PC-9 (cell line): ENCODE measurements around the gene NBEA. TPM values are rescaled to one million over a fixed set of nuclear protein-coding genes. Genes with fewer than 3 reads are reported as not detected.

ENCODE experiments used
- BruUV-seq: library from RNA; stranded (reverse); fragments of 400-500 nt; replicated peaks from 2 replicates; lab custom pipeline; 2021; lab: Mats Ljungman, UMichigan
- CTCF ChIA-PET: fragments of 300-600 bp; sonication (Branson Sonifier 250); formaldehyde crosslinking; loops from one replicate; lab custom pipeline; 2022; ENCODE audit warnings: antibody characterized with exemption; lab: Charles Lee
- POLR2A ChIA-PET: fragments of 300-600 bp; sonication (Branson Sonifier 250); formaldehyde crosslinking; loops from one replicate; lab custom pipeline; 2022; ENCODE audit warnings: antibody characterized with exemption; ENCODE audit not compliant: unreplicated experiment; lab: Charles Lee
- DNase-seq, 2 experiments: peaks; one replicate each; pipeline versions ENCODE4 v3.0.0 to v3.0.0-alpha.2; 2015 to 2022; ENCODE audit warnings: mixed read lengths in 1 of 2
- H2AFZ ChIP-seq: fragments of 200-600 bp; sonication (generic); 2 replicates; pipeline ENCODE4 v1.8.1; 2017; ENCODE audit warnings: antibody characterized with exemption
- H3F3A ChIP-seq: fragments of 200-600 bp; sonication (generic); 2 replicates; pipeline ENCODE4 v1.8.1; 2017; ENCODE audit warnings: antibody characterized with exemption, mild to moderate bottlenecking, low read depth; ENCODE audit not compliant: insufficient read depth
- H3K27ac ChIP-seq: fragments of 200-600 bp; sonication (generic); 2 replicates; pipeline ENCODE4 v1.6.1; 2016; ENCODE audit warnings: mixed run types
- H3K27me3 ChIP-seq: fragments of 200-600 bp; sonication (generic); 2 replicates; pipeline ENCODE4 v1.6.1; 2016; ENCODE audit warnings: low read depth, mixed run types; ENCODE audit not compliant: insufficient read depth
- H3K36me3 ChIP-seq: fragments of 200-600 bp; sonication (generic); 2 replicates; pipeline ENCODE4 v1.6.1; 2016; ENCODE audit warnings: low read depth, mixed run types
- H3K4me1 ChIP-seq: fragments of 200-600 bp; sonication (generic); replicated peaks from 2 replicates; pipeline ENCODE4 v1.6.1; 2016; ENCODE audit warnings: mixed run types; ENCODE audit not compliant: insufficient read depth
- H3K4me2 ChIP-seq: fragments of 200-600 bp; sonication (generic); 2 replicates; pipeline ENCODE4 v1.6.1; 2017; ENCODE audit warnings: mixed run types
- H3K4me3 ChIP-seq: fragments of 200-600 bp; sonication (generic); 2 replicates; pipeline ENCODE4 v1.6.1; 2016; ENCODE audit warnings: mixed run types
- H3K79me2 ChIP-seq: fragments of 200-600 bp; sonication (generic); 2 replicates; pipeline ENCODE4 v1.6.1; 2017; ENCODE audit warnings: low read depth, mixed run types
- H3K9me2 ChIP-seq: fragments of 200-600 bp; sonication (generic); 2 replicates; pipeline ENCODE4 v1.8.1; 2017; ENCODE audit warnings: mild to moderate bottlenecking; ENCODE audit not compliant: insufficient read depth
- H3K9me3 ChIP-seq: fragments of 200-600 bp; sonication (generic); 2 replicates; pipeline ENCODE4 v1.8.1; 2016; ENCODE audit warnings: low read depth; ENCODE audit not compliant: insufficient read depth
- H4K20me1 ChIP-seq: fragments of 200-600 bp; sonication (generic); 2 replicates; pipeline ENCODE4 v1.8.1; 2017; ENCODE audit not compliant: insufficient read depth
- EZH2 ChIP-seq: fragments of 200-600 bp; sonication (generic); IDR thresholded peaks from 2 replicates; pipeline ENCODE4 v1.8.0; 2017; ENCODE audit warnings: antibody characterized with exemption, low read depth
- intact Hi-C: fragments of 100-400 bp; cut with micrococcal nuclease; formaldehyde crosslinking; loops from one replicate; pipeline ENCODE4 v1.10.0; 2022; ENCODE audit not compliant: unreplicated experiment
- total RNA-seq: library from RNA; stranded (reverse); gene quantifications from 2 replicates; pipeline ENCODE4 v1.2.3, GENCODE V29; 2021
- TF ChIP-seq, protein P1 (sequence below): fragments of 200-600 bp; sonication (generic); conservative IDR thresholded peaks from 2 replicates; pipeline ENCODE4 v1.6.1; 2017; ENCODE audit warnings: mixed run types, antibody characterized with exemption, mild to moderate bottlenecking, moderate library complexity

The NBEA gene
- total RNA-seq, 1 experiment from 2014 or later = 4.0 TPM

DNA sequence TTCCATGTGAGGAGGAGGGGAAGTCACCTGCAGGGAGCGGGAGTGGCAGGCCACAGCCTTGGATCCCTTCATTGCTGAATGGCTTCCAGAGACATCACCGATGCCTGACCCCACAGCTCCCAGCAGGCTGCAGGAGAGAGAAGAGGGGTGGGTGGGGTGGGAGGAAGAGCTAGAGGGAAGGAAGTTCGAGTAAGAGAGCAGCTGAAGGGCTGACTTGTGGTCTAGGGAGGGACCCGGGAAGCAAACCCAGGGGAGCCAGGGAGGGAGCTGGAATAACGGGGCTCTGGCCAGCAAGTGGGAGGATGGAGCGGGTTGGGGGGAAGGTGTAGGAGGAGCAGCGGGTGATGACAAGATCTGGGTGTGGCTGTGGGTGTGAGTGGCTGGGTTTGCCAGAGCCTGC lies 764.2 kb downstream of the NBEA start:
- H3K36me3 ChIP-seq = no peaks in the 10 kb centered on the region
- no peak overlapping the region for H3K4me3 ChIP-seq
- H3K9me3 ChIP-seq = 0 out of 2 replicates have a peak, but pooled peaks cover 7% of the 10 kb centered on the region
- no peaks in the 10 kb centered on the region for H3F3A ChIP-seq
- CTCF ChIA-PET = no interaction called here
- no peak for DNase-seq
- H3K79me2 ChIP-seq = no peaks in the 10 kb centered on the region
- H3K4me1 ChIP-seq = no peaks in the 10 kb centered on the region
- H3K27ac ChIP-seq = no peak overlapping the region
- H4K20me1 ChIP-seq = no peaks in the 10 kb centered on the region
- BruUV-seq = no TSS peak
- no peak overlapping the region for H3K4me2 ChIP-seq
- no peaks in the 10 kb centered on the region for H3K9me2 ChIP-seq
- POLR2A ChIA-PET = no interaction called here
- no peaks in the 10 kb centered on the region for H3K27me3 ChIP-seq
- no peak overlapping the region for H2AFZ ChIP-seq
- TF ChIP-seq, protein P1, sequence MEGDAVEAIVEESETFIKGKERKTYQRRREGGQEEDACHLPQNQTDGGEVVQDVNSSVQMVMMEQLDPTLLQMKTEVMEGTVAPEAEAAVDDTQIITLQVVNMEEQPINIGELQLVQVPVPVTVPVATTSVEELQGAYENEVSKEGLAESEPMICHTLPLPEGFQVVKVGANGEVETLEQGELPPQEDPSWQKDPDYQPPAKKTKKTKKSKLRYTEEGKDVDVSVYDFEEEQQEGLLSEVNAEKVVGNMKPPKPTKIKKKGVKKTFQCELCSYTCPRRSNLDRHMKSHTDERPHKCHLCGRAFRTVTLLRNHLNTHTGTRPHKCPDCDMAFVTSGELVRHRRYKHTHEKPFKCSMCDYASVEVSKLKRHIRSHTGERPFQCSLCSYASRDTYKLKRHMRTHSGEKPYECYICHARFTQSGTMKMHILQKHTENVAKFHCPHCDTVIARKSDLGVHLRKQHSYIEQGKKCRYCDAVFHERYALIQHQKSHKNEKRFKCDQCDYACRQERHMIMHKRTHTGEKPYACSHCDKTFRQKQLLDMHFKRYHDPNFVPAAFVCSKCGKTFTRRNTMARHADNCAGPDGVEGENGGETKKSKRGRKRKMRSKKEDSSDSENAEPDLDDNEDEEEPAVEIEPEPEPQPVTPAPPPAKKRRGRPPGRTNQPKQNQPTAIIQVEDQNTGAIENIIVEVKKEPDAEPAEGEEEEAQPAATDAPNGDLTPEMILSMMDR = no peak
- TF ChIP-seq EZH2 = no peak
- intact Hi-C loops = no loop called here

DNA sequence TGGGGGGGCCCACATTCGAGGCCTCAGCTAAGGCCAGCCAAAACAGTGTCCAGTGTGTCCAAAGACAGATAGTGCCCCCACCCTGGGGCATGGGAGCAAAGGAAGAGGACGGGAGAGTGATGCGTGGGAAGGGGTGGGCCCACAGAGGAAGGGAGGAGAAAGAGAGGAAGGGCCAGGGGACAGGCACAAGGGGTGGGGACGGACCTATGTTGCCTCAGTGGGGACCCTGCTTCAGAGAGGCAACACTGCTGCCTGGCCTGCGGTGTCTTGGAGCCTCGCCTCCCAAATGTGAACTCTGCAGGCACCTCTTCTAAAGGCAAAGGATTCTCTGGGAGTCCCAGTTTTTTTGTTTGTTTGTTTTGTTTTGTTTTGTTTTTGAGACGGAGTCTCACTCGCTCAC lies 764.7 kb downstream of the NBEA start:
- Histone ChIP-seq H2AFZ (no peak overlapping the region), H3F3A (no peaks in the 10 kb centered on the region), H3K9me3 (0 out of 2 replicates have a peak, but pooled peaks cover 7% of the 10 kb centered on the region), H3K36me3 (no peaks in the 10 kb centered on the region), H4K20me1 (no peaks in the 10 kb centered on the region), H3K27ac (no peak overlapping the region), H3K4me1 (no peaks in the 10 kb centered on the region), H3K9me2 (no peaks in the 10 kb centered on the region), H3K79me2 (no peaks in the 10 kb centered on the region), H3K4me3 (no peak overlapping the region), H3K4me2 (no peak overlapping the region), H3K27me3 (no peaks in the 10 kb centered on the region)
- no peak for DNase-seq
- no TSS peak for BruUV-seq
- TF ChIP-seq, protein P1 = no peak
- TF ChIP-seq EZH2 = no peak
- ChIA-PET POLR2A (no interaction called here), CTCF (no interaction called here)
- intact Hi-C loops = no loop called here

DNA sequence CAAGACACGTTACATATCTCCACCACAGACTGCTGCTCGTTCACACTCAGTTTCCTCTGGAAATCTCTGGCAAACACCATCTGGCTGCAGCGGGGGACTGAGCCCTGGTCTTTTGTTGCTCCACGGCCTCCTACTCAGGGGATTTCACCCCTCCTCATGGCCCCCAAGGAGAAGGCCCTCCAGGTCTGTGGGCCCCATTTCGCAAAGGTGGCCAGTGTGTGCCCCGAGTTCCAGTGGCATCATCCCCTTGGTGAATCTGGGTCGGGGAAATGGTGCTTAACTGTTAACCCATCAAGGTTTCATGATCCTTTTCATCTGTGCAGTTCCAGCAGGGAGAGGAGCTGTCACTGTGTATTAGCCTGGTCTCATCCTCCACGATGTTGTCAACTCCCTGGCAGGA lies 769.8 kb downstream of the NBEA start:
- no peak overlapping the region for H3K4me3 ChIP-seq
- no TSS peak for BruUV-seq
- H2AFZ ChIP-seq = no peak overlapping the region
- H3F3A ChIP-seq = peaks cover 22% of the 10 kb centered on the region
- H3K9me3 ChIP-seq = no peaks in the 10 kb centered on the region
- no peaks in the 10 kb centered on the region for H4K20me1 ChIP-seq
- H3K4me1 ChIP-seq = peaks cover 44% of the 10 kb centered on the region
- ChIA-PET CTCF (no interaction called here), POLR2A (no interaction called here)
- H3K27me3 ChIP-seq = no peaks in the 10 kb centered on the region
- no peaks in the 10 kb centered on the region for H3K9me2 ChIP-seq
- no peak overlapping the region for H3K27ac ChIP-seq
- H3K4me2 ChIP-seq = no peak overlapping the region
- intact Hi-C loops = no loop called here
- H3K36me3 ChIP-seq = no peaks in the 10 kb centered on the region
- no peak for DNase-seq
- no peaks in the 10 kb centered on the region for H3K79me2 ChIP-seq
- TF ChIP-seq, protein P1 = no peak
- no peak for TF ChIP-seq EZH2
